Suprapubic skin (tissue), 4 donors: Measurements from ENCODE around the gene TTC13. TPM values are rescaled to one million over a fixed set of nuclear protein-coding genes. Genes with fewer than 3 reads are reported as not detected.

Experiments used
- DNase-seq, 2 donors: peaks; one replicate each; pipeline ENCODE4 v3.0.0-alpha.2; 2019; ENCODE audit warnings: low spot score in 2 of 2
- H3K27ac ChIP-seq: fragments of 200-600 bp; sonication (generic); one replicate; pipeline ENCODE4 v1.5.1; 2019
- H3K27me3 ChIP-seq: fragments of 200-600 bp; sonication (generic); one replicate; pipeline ENCODE4 v1.5.1; 2019
- H3K36me3 ChIP-seq: fragments of 200-600 bp; sonication (generic); one replicate; pipeline ENCODE4 v1.5.1; 2019
- H3K4me1 ChIP-seq: fragments of 200-600 bp; sonication (generic); one replicate; pipeline ENCODE4 v1.5.1; 2019
- H3K4me3 ChIP-seq: fragments of 200-600 bp; sonication (generic); one replicate; pipeline ENCODE4 v1.5.1; 2019; ENCODE audit warnings: mild to moderate bottlenecking
- H3K9me3 ChIP-seq: fragments of 200-600 bp; sonication (generic); one replicate; pipeline ENCODE4 v1.5.1; 2019
- CTCF ChIP-seq, 2 donors: fragments of 200-600 bp in 1 of 2; fragments of 450-650 bp in 1 of 2; sonication (generic) in 1 of 2; IDR thresholded peaks; one replicate each; pipeline ENCODE4 v1.5.1; 2016 to 2019; ENCODE audit warnings: antibody characterized with exemption in 2 of 2, mild to moderate bottlenecking in 1 of 2, moderate library complexity in 1 of 2
- EP300 ChIP-seq: sonication (generic); formaldehyde crosslinking; IDR thresholded peaks from one replicate; pipeline ENCODE4 v1.6.1; 2017; ENCODE audit warnings: antibody characterized with exemption
- POLR2A ChIP-seq, 2 donors: fragments of 450-650 bp; IDR thresholded peaks; one replicate each; pipeline ENCODE4 v1.6.1; 2017; ENCODE audit warnings: antibody characterized with exemption in 2 of 2, mild to moderate bottlenecking in 2 of 2, moderate library complexity in 2 of 2
- POLR2AphosphoS5 ChIP-seq, 3 donors: sonication (generic); formaldehyde crosslinking; IDR thresholded peaks; one replicate each; pipeline ENCODE4 v1.6.1; 2017; ENCODE audit warnings: antibody characterized with exemption in 3 of 3
- WGBS: methylation state at CpG from one replicate; pipeline ENCODE4 v1.1.5; 2018; 5-methylcytosine and 5-hydroxymethylcytosine counted together
- total RNA-seq, 4 donors: library from RNA; depleted of rRNA; stranded (reverse); fragments of >200 nt; gene quantifications; one replicate each; pipeline ENCODE4 v1.1.0, GENCODE V29; 2016

Gene TTC13
- total RNA-seq, 4 donors from 2014 or later, result 16.5 to 41.2 (median 19.2) TPM

- DNase-seq, result no peak
- H3K4me3 ChIP-seq, result no peak overlapping the region
- WGBS, result 70% methylated on average over 3 of the region's 3 CpGs
- no peaks in the 10 kb centered on the region for H3K27me3 ChIP-seq
- no peaks in the 10 kb centered on the region for H3K4me1 ChIP-seq
- H3K36me3 ChIP-seq, result peaks cover 43% of the 10 kb centered on the region
- no peaks in the 10 kb centered on the region for H3K9me3 ChIP-seq
- TF ChIP-seq EP300 (no peak), CTCF (IDR thresholded peaks at IDR 0.05) (no peak), POLR2A (IDR thresholded peaks at IDR 0.05) (no peak), POLR2AphosphoS5 (IDR thresholded peaks at IDR 0.05) (no peak)
- H3K27ac ChIP-seq, result no peak overlapping the region
Observed at GRCh38 chr1:230930986-230931385, 47.7 kb downstream of the TTC13 start.

- 78% methylated on average over 5 of the region's 5 CpGs for WGBS
- Histone ChIP-seq H3K9me3 (no peaks in the 10 kb centered on the region), H3K4me3 (no peak overlapping the region), H3K27me3 (no peaks in the 10 kb centered on the region), H3K36me3 (peaks cover 59% of the 10 kb centered on the region), H3K4me1 (no peaks in the 10 kb centered on the region), H3K27ac (no peak overlapping the region)
- DNase-seq, result no peak
- TF ChIP-seq EP300 (no peak), CTCF (IDR thresholded peaks at IDR 0.05) (no peak), POLR2A (IDR thresholded peaks at IDR 0.05) (no peak), POLR2AphosphoS5 (IDR thresholded peaks at IDR 0.05) (no peak)
Observed at GRCh38 chr1:230926182-230926581, 52.5 kb downstream of the TTC13 start.

GRCh38 chr1:230925608-230926007 is 53.1 kb downstream of the TTC13 start:
- WGBS, result 76% methylated on average over 2 of the region's 2 CpGs
- Histone ChIP-seq H3K27me3 (no peaks in the 10 kb centered on the region), H3K36me3 (peaks cover 55% of the 10 kb centered on the region), H3K4me1 (no peaks in the 10 kb centered on the region), H3K4me3 (no peak overlapping the region), H3K27ac (no peak overlapping the region), H3K9me3 (no peaks in the 10 kb centered on the region)
- no peak for TF ChIP-seq EP300
- no peak for TF ChIP-seq CTCF (IDR thresholded peaks at IDR 0.05)
- TF ChIP-seq POLR2AphosphoS5 (IDR thresholded peaks at IDR 0.05), result no peak
- no peak for TF ChIP-seq POLR2A (IDR thresholded peaks at IDR 0.05)
- DNase-seq, result no peak

- Histone ChIP-seq H3K4me1 (no peaks in the 10 kb centered on the region), H3K36me3 (peaks cover 59% of the 10 kb centered on the region), H3K4me3 (no peak overlapping the region), H3K9me3 (no peaks in the 10 kb centered on the region), H3K27me3 (no peaks in the 10 kb centered on the region), H3K27ac (no peak overlapping the region)
- 100% methylated on average over 4 of the region's 4 CpGs for WGBS
- TF ChIP-seq POLR2A (IDR thresholded peaks at IDR 0.05), result no peak
- no peak for TF ChIP-seq EP300
- TF ChIP-seq POLR2AphosphoS5 (IDR thresholded peaks at IDR 0.05), result no peak
- TF ChIP-seq CTCF (IDR thresholded peaks at IDR 0.05), result no peak
- no peak for DNase-seq
Observed at GRCh38 chr1:230923176-230923575, 55.5 kb downstream of the TTC13 start.

GRCh38 chr1:230922620-230923019 is 56.0 kb downstream of the TTC13 start:
- Histone ChIP-seq H3K36me3 (peaks cover 54% of the 10 kb centered on the region), H3K27me3 (no peaks in the 10 kb centered on the region), H3K4me3 (no peak overlapping the region), H3K27ac (no peak overlapping the region), H3K4me1 (no peaks in the 10 kb centered on the region), H3K9me3 (no peaks in the 10 kb centered on the region)
- TF ChIP-seq POLR2A (IDR thresholded peaks at IDR 0.05) (no peak), CTCF (IDR thresholded peaks at IDR 0.05) (no peak), EP300 (no peak)
- DNase-seq, result no peak
- WGBS, result 94% methylated on average over 2 of the region's 2 CpGs
